Hepatocyte (in vitro differentiated cells): ENCODE results near the gene IL17RC. TPM values are rescaled to one million over a fixed set of nuclear protein-coding genes. Genes with fewer than 3 reads are reported as not detected.

Source experiments
- DNase-seq: peaks from one replicate; pipeline ENCODE4 v3.0.0-alpha.2; 2016; ENCODE audit warnings: low spot score
- H2AFZ ChIP-seq: fragments of 200-600 bp; sonication (generic); 2 replicates; pipeline ENCODE4 v1.6.0; 2016; ENCODE audit warnings: antibody characterized with exemption, mild to moderate bottlenecking
- H3K27ac ChIP-seq: fragments of 200-600 bp; sonication (generic); 2 replicates; pipeline ENCODE4 v1.5.1; 2016; ENCODE audit warnings: mild to moderate bottlenecking
- H3K27me3 ChIP-seq: fragments of 200-600 bp; sonication (generic); 2 replicates; pipeline ENCODE4 v1.6.1; 2016
- H3K36me3 ChIP-seq: fragments of 200-600 bp; sonication (generic); replicated peaks from 2 replicates; pipeline ENCODE4 v1.5.1; 2016; ENCODE audit warnings: low read depth; ENCODE audit not compliant: insufficient read depth
- H3K4me1 ChIP-seq: fragments of 200-600 bp; sonication (generic); 2 replicates; pipeline ENCODE4 v1.5.1; 2016; ENCODE audit warnings: mild to moderate bottlenecking, moderate library complexity; ENCODE audit not compliant: insufficient read depth
- H3K4me2 ChIP-seq: fragments of 200-600 bp; sonication (generic); 2 replicates; pipeline ENCODE4 v1.6.0; 2016
- H3K4me3 ChIP-seq: fragments of 200-600 bp; sonication (generic); 2 replicates; pipeline ENCODE4 v1.5.1; 2016; ENCODE audit warnings: mild to moderate bottlenecking
- H3K79me2 ChIP-seq: fragments of 200-600 bp; sonication (generic); 2 replicates; pipeline ENCODE4 v1.6.0; 2017; ENCODE audit warnings: mild to moderate bottlenecking
- H3K9me2 ChIP-seq: fragments of 200-600 bp; sonication (generic); replicated peaks from 2 replicates; pipeline ENCODE4 v1.6.0; 2017; ENCODE audit warnings: mild to moderate bottlenecking; ENCODE audit not compliant: insufficient read depth
- H3K9me3 ChIP-seq: fragments of 200-600 bp; sonication (generic); 2 replicates; pipeline ENCODE4 v1.5.1; 2016; ENCODE audit warnings: low read depth, mild to moderate bottlenecking
- H4K20me1 ChIP-seq: fragments of 200-600 bp; sonication (generic); 2 replicates; pipeline ENCODE4 v1.6.0; 2016; ENCODE audit warnings: mild to moderate bottlenecking; ENCODE audit not compliant: insufficient read depth, poor library complexity, severe bottlenecking
- EZH2 ChIP-seq: fragments of 200-600 bp; sonication (generic); IDR thresholded peaks from 2 replicates; pipeline ENCODE4 v1.6.1; 2016; ENCODE audit warnings: antibody characterized with exemption, mild to moderate bottlenecking, borderline replicate concordance
- EZH2phosphoT487 ChIP-seq: fragments of 200-600 bp; sonication (generic); IDR thresholded peaks from one replicate; pipeline ENCODE4 v1.6.1; 2018; ENCODE audit warnings: antibody characterized with exemption, mild to moderate bottlenecking, low read depth, moderate library complexity; ENCODE audit not compliant: unreplicated experiment, severe bottlenecking
- WGBS: methylation state at CpG from one replicate; pipeline ENCODE4 v1.1.6; 2016; ENCODE audit warnings: low lambda C conversion rate; ENCODE audit errors: missing lambda C conversion rate; 5-methylcytosine and 5-hydroxymethylcytosine counted together
- polyA plus RNA-seq: library from polyadenylated mRNA; unstranded; fragments of >200 nt; fragmentation: Nextera tagmentation; extraction: Ambion mirVana; gene quantifications from 2 replicates; pipeline ENCODE4 v1.2.1, GENCODE V29; 2016
- total RNA-seq: library from RNA; depleted of rRNA; stranded (reverse); fragments of >200 nt; gene quantifications from 2 replicates; pipeline ENCODE4 v1.2.3, GENCODE V29; 2014
- TF ChIP-seq, protein P1 (sequence below): fragments of 200-600 bp; sonication (generic); IDR thresholded peaks from 2 replicates; pipeline ENCODE4 v1.5.1; 2016; ENCODE audit warnings: antibody characterized with exemption, mild to moderate bottlenecking; ENCODE audit not compliant: poor library complexity

Gene IL17RC
- total and polyA plus RNA-seq, 2 experiments from 2014 or later, result 27.3 to 47.8 TPM

DNA sequence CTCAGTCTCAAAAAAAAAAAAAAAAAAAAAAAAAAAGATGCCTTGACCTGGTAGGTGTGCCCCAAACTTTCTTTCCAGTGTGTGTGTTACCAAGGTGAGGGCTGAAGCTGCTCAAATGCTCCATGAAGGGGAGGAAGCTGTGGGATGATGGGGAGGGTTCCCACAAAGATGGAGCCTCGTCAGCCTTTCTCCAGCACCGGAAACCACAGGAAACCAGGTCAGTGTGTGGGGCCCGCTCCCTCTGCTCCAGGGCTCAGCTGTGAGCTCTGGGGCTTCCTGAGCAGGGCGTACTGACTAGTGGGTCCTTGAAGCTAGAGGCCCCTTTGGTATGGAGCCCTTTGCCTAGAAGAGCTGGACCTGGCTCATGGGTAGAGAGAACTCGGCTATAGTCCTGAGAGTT lies 14.9 kb upstream of the IL17RC start:
- no peaks in the 10 kb centered on the region for H3K9me2 ChIP-seq
- no peaks in the 10 kb centered on the region for H3K9me3 ChIP-seq
- H3K4me3 ChIP-seq, result no peak overlapping the region
- peaks cover 12% of the 10 kb centered on the region for H3K79me2 ChIP-seq
- peak overlapping the region; percentile 71 for H3K4me2 ChIP-seq
- DNase-seq, result no peak
- no peaks in the 10 kb centered on the region for H4K20me1 ChIP-seq
- 94% methylated on average over 5 of the region's 5 CpGs for WGBS
- H2AFZ ChIP-seq, result no peak overlapping the region
- no peaks in the 10 kb centered on the region for H3K27me3 ChIP-seq
- H3K27ac ChIP-seq, result peak overlapping the region; percentile 74
- TF ChIP-seq EZH2phosphoT487, result no peak
- no peak for TF ChIP-seq EZH2
- TF ChIP-seq, protein P1, sequence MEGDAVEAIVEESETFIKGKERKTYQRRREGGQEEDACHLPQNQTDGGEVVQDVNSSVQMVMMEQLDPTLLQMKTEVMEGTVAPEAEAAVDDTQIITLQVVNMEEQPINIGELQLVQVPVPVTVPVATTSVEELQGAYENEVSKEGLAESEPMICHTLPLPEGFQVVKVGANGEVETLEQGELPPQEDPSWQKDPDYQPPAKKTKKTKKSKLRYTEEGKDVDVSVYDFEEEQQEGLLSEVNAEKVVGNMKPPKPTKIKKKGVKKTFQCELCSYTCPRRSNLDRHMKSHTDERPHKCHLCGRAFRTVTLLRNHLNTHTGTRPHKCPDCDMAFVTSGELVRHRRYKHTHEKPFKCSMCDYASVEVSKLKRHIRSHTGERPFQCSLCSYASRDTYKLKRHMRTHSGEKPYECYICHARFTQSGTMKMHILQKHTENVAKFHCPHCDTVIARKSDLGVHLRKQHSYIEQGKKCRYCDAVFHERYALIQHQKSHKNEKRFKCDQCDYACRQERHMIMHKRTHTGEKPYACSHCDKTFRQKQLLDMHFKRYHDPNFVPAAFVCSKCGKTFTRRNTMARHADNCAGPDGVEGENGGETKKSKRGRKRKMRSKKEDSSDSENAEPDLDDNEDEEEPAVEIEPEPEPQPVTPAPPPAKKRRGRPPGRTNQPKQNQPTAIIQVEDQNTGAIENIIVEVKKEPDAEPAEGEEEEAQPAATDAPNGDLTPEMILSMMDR, result no peak
- peaks cover 51% of the 10 kb centered on the region for H3K4me1 ChIP-seq
- no peaks in the 10 kb centered on the region for H3K36me3 ChIP-seq

DNA sequence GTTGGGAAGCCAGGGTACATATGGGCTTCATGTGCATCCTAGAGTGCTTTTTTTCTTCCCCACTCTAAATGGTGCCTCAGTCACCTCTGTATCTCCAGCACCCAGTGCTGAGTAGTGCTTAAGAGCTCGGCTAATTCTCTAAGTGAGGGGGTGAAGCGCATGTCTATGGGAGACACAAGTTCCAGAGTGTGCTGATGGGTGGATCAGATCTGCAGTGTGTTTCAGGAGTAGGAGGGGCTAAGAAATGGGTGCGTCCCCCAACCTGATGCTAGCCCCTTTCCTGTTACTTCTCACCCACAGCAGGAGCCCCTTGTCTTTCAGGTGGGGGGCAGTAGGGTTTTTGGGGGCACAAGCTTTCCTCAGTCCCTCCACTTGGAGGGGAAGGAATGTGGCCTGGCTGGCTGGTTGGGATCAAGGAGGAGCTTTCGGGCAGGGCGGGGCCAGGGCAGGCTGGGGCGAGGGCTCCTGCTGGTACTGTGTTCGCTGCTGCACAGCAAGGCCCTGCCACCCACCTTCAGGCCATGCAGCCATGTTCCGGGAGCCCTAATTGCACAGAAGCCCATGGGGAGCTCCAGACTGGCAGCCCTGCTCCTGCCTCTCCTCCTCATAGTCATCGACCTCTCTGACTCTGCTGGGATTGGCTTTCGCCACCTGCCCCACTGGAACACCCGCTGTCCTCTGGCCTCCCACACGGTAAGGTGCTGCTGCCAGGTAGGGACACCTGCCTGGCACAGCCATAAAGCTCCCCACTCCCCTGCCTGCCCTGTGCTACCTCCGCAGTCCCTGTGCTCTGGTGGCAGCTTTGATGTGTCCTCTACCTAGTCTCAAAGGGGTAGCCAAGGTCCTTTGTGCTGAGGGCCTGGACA lies 14.3 kb upstream of the IL17RC start, which contains the start of gene IL17RE:
TSS of gene IL17RE (plus strand) at position 477 of the 866 bp plus-strand sequence. CDS start at position 562, 85 bp downstream.
- Histone ChIP-seq H3K36me3 (no peaks in the 10 kb centered on the region), H3K9me2 (no peaks in the 10 kb centered on the region), H3K4me1 (peaks cover 46% of the 10 kb centered on the region), H3K9me3 (no peaks in the 10 kb centered on the region), H3K4me3 (no peak within 1 kb of the TSS), H4K20me1 (no peaks in the 10 kb centered on the region), H3K4me2 (peak within 1 kb of the TSS; percentile 71), H3K27me3 (no peaks in the 10 kb centered on the region), H3K79me2 (peaks cover 12% of the 10 kb centered on the region), H2AFZ (peak within 1 kb of the TSS; percentile 47), H3K27ac (peak within 1 kb of the TSS; percentile 74)
- WGBS, result 58% methylated on average over 13 of the region's 13 CpGs
- TF ChIP-seq EZH2, result no peak
- TF ChIP-seq EZH2phosphoT487, result no peak
- TF ChIP-seq, protein P1, result no peak
- no peak for DNase-seq

DNA sequence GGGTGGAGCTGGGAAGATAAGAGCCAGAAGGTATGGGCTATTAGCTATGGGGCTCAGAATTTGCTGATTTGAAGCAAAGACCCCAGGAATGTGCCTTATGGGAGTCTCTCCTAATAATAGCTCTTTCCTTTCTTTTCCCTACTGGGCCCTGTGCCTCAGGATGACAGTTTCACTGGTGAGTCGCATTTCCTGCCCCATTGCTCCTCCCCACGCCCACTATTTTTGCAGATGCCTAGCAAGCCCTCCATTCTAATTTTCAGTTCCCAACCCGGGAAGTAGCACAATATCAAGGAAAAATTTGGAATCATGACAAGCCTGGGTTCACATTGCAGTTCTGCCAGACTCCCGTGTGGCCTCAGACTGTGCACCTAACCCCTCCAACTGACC lies 13.7 kb upstream of the IL17RC start:
- Histone ChIP-seq H3K4me3 (no peak overlapping the region), H3K4me2 (peak overlapping the region; percentile 71), H3K9me2 (no peaks in the 10 kb centered on the region), H2AFZ (peak overlapping the region; percentile 47), H3K27me3 (no peaks in the 10 kb centered on the region), H3K27ac (peak overlapping the region; percentile 74), H3K4me1 (peaks cover 44% of the 10 kb centered on the region), H4K20me1 (no peaks in the 10 kb centered on the region), H3K9me3 (no peaks in the 10 kb centered on the region), H3K79me2 (peaks cover 12% of the 10 kb centered on the region), H3K36me3 (no peaks in the 10 kb centered on the region)
- 58% methylated on average over 4 of the region's 4 CpGs for WGBS
- no peak for DNase-seq
- no peak for TF ChIP-seq EZH2phosphoT487
- no peak for TF ChIP-seq EZH2
- TF ChIP-seq, protein P1, result no peak
